Neural cell (in vitro differentiated cells): ENCODE results near the gene GCLM. TPM values are rescaled to one million over a fixed set of nuclear protein-coding genes. Genes with fewer than 3 reads are reported as not detected.

Source experiments
- H2AFZ ChIP-seq: fragments of 200-600, 300-800 bp; sonication (generic), shearing (Covaris generic); 2 replicates; pipeline ENCODE4 v1.6.0; 2014; ENCODE audit warnings: low read depth, mild to moderate bottlenecking, antibody characterized with exemption, low read length, moderate library complexity
- H3F3A ChIP-seq: fragments of 200-600 bp; shearing (Covaris generic); 2 replicates; pipeline ENCODE4 v1.6.1; 2016; ENCODE audit warnings: mild to moderate bottlenecking, moderate library complexity, mixed read lengths, antibody characterized with exemption, low read length; ENCODE audit not compliant: insufficient read depth, poor library complexity, severe bottlenecking
- H3K27ac ChIP-seq: fragments of 200-600, 300-800 bp; sonication (generic), shearing (Covaris generic); 2 replicates; pipeline ENCODE4 v1.5.1; 2014; ENCODE audit warnings: mild to moderate bottlenecking, low read length, moderate library complexity
- H3K27me3 ChIP-seq: fragments of 300-800, 200-600 bp; sonication (generic), shearing (Covaris generic); 2 replicates; pipeline ENCODE4 v1.6.0; 2014; ENCODE audit warnings: mild to moderate bottlenecking, low read depth, low read length, moderate library complexity; ENCODE audit not compliant: insufficient read depth
- H3K36me3 ChIP-seq: fragments of 300-800, 200-600 bp; sonication (generic), shearing (Covaris generic); 2 replicates; pipeline ENCODE4 v1.5.1; 2014; ENCODE audit warnings: mild to moderate bottlenecking, antibody characterized with exemption, low read length, moderate library complexity; ENCODE audit not compliant: insufficient read depth
- H3K4me2 ChIP-seq: fragments of 300-800, 200-600 bp; sonication (generic), shearing (Covaris generic); 2 replicates; pipeline ENCODE4 v1.6.0; 2014; ENCODE audit warnings: mild to moderate bottlenecking, low read length
- H3K4me3 ChIP-seq: fragments of 300-800, 200-600 bp; sonication (generic), shearing (Covaris generic); 2 replicates; pipeline ENCODE4 v1.5.1; 2014; ENCODE audit warnings: mild to moderate bottlenecking, low read length, moderate library complexity
- H3K79me2 ChIP-seq: fragments of 200-600 bp; shearing (Covaris generic); replicated peaks from 2 replicates; pipeline ENCODE4 v1.6.0; 2014; ENCODE audit warnings: mild to moderate bottlenecking, low read length, moderate library complexity; ENCODE audit not compliant: insufficient read depth
- H3K9ac ChIP-seq: fragments of 300-800, 200-600 bp; sonication (generic), shearing (Covaris generic); 2 replicates; pipeline ENCODE4 v1.6.1; 2016; ENCODE audit warnings: mild to moderate bottlenecking, low read length, mixed read lengths
- H3K9me2 ChIP-seq: fragments of 200-600 bp; shearing (Covaris generic); 2 replicates; pipeline ENCODE4 v1.6.1; 2016; ENCODE audit warnings: mild to moderate bottlenecking, low read length, mixed read lengths; ENCODE audit not compliant: insufficient read depth
- H3K9me3 ChIP-seq: fragments of 200-600, 300-800 bp; sonication (generic), shearing (Covaris generic); 2 replicates; pipeline ENCODE4 v1.6.1; 2016; ENCODE audit warnings: mild to moderate bottlenecking, mixed run types, low read length, moderate library complexity, mixed read lengths
- H4K20me1 ChIP-seq: fragments of 200-600 bp; shearing (Covaris generic); 2 replicates; pipeline ENCODE4 v1.6.1; 2016; ENCODE audit warnings: mild to moderate bottlenecking, mixed run types; ENCODE audit not compliant: insufficient read depth
- CTCF ChIP-seq: fragments of 450-650 bp; IDR thresholded peaks from 2 replicates; pipeline ENCODE4 v1.5.1; 2014; ENCODE audit warnings: antibody characterized with exemption, mild to moderate bottlenecking, moderate library complexity; ENCODE audit not compliant: poor library complexity, severe bottlenecking
- EP300 ChIP-seq: fragments of 450-650 bp; conservative IDR thresholded peaks from 2 replicates; pipeline ENCODE4 v1.6.1; 2014; ENCODE audit warnings: antibody characterized with exemption, mild to moderate bottlenecking, moderate library complexity; ENCODE audit not compliant: poor library complexity, severe bottlenecking
- EZH2 ChIP-seq: fragments of 200-600, 300-800 bp; shearing (Covaris generic), sonication (generic); IDR thresholded peaks from 2 replicates; pipeline ENCODE4 v1.6.1; 2014; ENCODE audit warnings: antibody characterized with exemption, low read length, borderline replicate concordance, mild to moderate bottlenecking; ENCODE audit not compliant: insufficient read depth, poor library complexity, severe bottlenecking
- MXI1 ChIP-seq: fragments of 450-650 bp; conservative IDR thresholded peaks from 2 replicates; pipeline ENCODE4 v1.6.1; 2014; ENCODE audit warnings: antibody characterized with exemption, mild to moderate bottlenecking; ENCODE audit not compliant: poor library complexity, severe bottlenecking
- POLR2AphosphoS5 ChIP-seq: IDR thresholded peaks from 2 replicates; pipeline ENCODE4 v1.6.1; 2012
- RAD21 ChIP-seq: fragments of 450-650 bp; conservative IDR thresholded peaks from 2 replicates; pipeline ENCODE4 v1.6.1; 2014; ENCODE audit warnings: antibody characterized with exemption, mild to moderate bottlenecking, moderate library complexity
- REST ChIP-seq: IDR thresholded peaks from 2 replicates; pipeline ENCODE4 v1.6.1; 2012; ENCODE audit warnings: borderline replicate concordance
- SMC3 ChIP-seq: fragments of 450-650 bp; conservative IDR thresholded peaks from 2 replicates; pipeline ENCODE4 v1.6.1; 2014; ENCODE audit warnings: antibody characterized with exemption, mild to moderate bottlenecking, moderate library complexity; ENCODE audit not compliant: poor library complexity
- TAF1 ChIP-seq: IDR thresholded peaks from 2 replicates; pipeline ENCODE4 v1.6.1; 2012; ENCODE audit warnings: low read depth
- polyA plus RNA-seq: library from polyadenylated mRNA; depleted of rRNA; stranded (reverse); fragments of >200 nt; gene quantifications from 2 replicates; pipeline ENCODE4 v1.2.3, GENCODE V29; 2014

The GCLM gene
- polyA plus RNA-seq, 1 donor from 2014 or later = 3.7 TPM

GRCh38 chr1:93958726-93959100, 49.5 kb upstream of the GCLM start:
- Histone ChIP-seq H3K4me3 (no peak overlapping the region), H3K36me3 (no peaks in the 10 kb centered on the region), H3K27me3 (no peaks in the 10 kb centered on the region), H3K9me2 (no peaks in the 10 kb centered on the region), H3K9me3 (no peaks in the 10 kb centered on the region), H2AFZ (no peak overlapping the region), H3K27ac (no peak overlapping the region), H3K79me2 (no peaks in the 10 kb centered on the region), H3K4me2 (no peak overlapping the region), H3K9ac (no peak overlapping the region), H3F3A (no peaks in the 10 kb centered on the region), H4K20me1 (no peaks in the 10 kb centered on the region)
- TF ChIP-seq EP300 = no peak
- no peak for TF ChIP-seq EZH2
- TF ChIP-seq RAD21 = no peak
- TF ChIP-seq CTCF = no peak
- TF ChIP-seq POLR2AphosphoS5 = no peak
- no peak for TF ChIP-seq TAF1
- TF ChIP-seq REST = no peak
- TF ChIP-seq MXI1 = no peak
- TF ChIP-seq SMC3 = no peak

- Histone ChIP-seq H3K4me3 (no peak overlapping the region), H3K9me3 (no peaks in the 10 kb centered on the region), H4K20me1 (no peaks in the 10 kb centered on the region), H3F3A (no peaks in the 10 kb centered on the region), H3K27me3 (no peaks in the 10 kb centered on the region), H3K9me2 (no peaks in the 10 kb centered on the region), H3K9ac (no peak overlapping the region), H3K27ac (no peak overlapping the region), H2AFZ (no peak overlapping the region), H3K79me2 (no peaks in the 10 kb centered on the region), H3K36me3 (no peaks in the 10 kb centered on the region), H3K4me2 (no peak overlapping the region)
- no peak for TF ChIP-seq POLR2AphosphoS5
- TF ChIP-seq TAF1 = no peak
- no peak for TF ChIP-seq RAD21
- TF ChIP-seq EZH2 = no peak
- TF ChIP-seq SMC3 = no peak
- no peak for TF ChIP-seq MXI1
- no peak for TF ChIP-seq CTCF
- no peak for TF ChIP-seq EP300
- no peak for TF ChIP-seq REST
Measured at GRCh38 chr1:93958032-93958725, 48.9 kb upstream of the GCLM start.
